OCI-LY1 (cell line): Measurements from ENCODE around the gene LIPC.

Source experiments
- H2AFZ ChIP-seq: fragments of 200-600 bp; sonication (generic), shearing (Covaris generic); 2 replicates; pipeline ENCODE4 v1.6.0; 2014; ENCODE audit warnings: antibody characterized with exemption, mild to moderate bottlenecking, low read length
- H3F3A ChIP-seq: fragments of 200-600 bp; sonication (generic), shearing (Covaris generic); 2 replicates; pipeline ENCODE4 v1.6.0; 2014; ENCODE audit warnings: mild to moderate bottlenecking, antibody characterized with exemption, low read length, moderate library complexity; ENCODE audit not compliant: insufficient read depth
- H3K27ac ChIP-seq: fragments of 200-600 bp; sonication (generic); 2 replicates; pipeline ENCODE4 v1.5.1; 2014; ENCODE audit warnings: low read length, mixed run types, mild to moderate bottlenecking, low read depth; ENCODE audit not compliant: poor library complexity, severe bottlenecking
- H3K27me3 ChIP-seq: fragments of 200-600 bp; sonication (generic); 2 replicates; pipeline ENCODE4 v1.6.0; 2014; ENCODE audit warnings: antibody characterized with exemption, mild to moderate bottlenecking, low read length, moderate library complexity; ENCODE audit not compliant: insufficient read depth
- H3K36me3 ChIP-seq: fragments of 200-600 bp; sonication (generic); 2 replicates; pipeline ENCODE4 v1.6.1; 2014; ENCODE audit warnings: mild to moderate bottlenecking, antibody characterized with exemption, low read length, moderate library complexity, mixed read lengths; ENCODE audit not compliant: insufficient read depth
- H3K4me1 ChIP-seq: fragments of 200-600 bp; sonication (generic); 2 replicates; pipeline ENCODE4 v1.5.1; 2014; ENCODE audit warnings: mild to moderate bottlenecking, low read length, moderate library complexity; ENCODE audit not compliant: insufficient read depth, severe bottlenecking
- H3K4me2 ChIP-seq: fragments of 200-600 bp; sonication (generic), shearing (Covaris generic); 2 replicates; pipeline ENCODE4 v1.6.1; 2014; ENCODE audit warnings: low read length
- H3K4me3 ChIP-seq: fragments of 200-600 bp; sonication (generic); 2 replicates; pipeline ENCODE4 v1.5.1; 2014; ENCODE audit warnings: low read length, low read depth, mild to moderate bottlenecking, mixed read lengths; ENCODE audit not compliant: poor library complexity, severe bottlenecking
- H3K79me2 ChIP-seq: fragments of 200-600 bp; shearing (Covaris generic); 2 replicates; pipeline ENCODE4 v1.6.1; 2016; ENCODE audit warnings: mixed run types, low read length, mixed read lengths; ENCODE audit not compliant: insufficient read depth
- H3K9ac ChIP-seq: fragments of 200-600 bp; sonication (generic), shearing (Covaris generic); 2 replicates; pipeline ENCODE4 v1.6.1; 2014; ENCODE audit warnings: mild to moderate bottlenecking, low read length, mixed read lengths
- H3K9me2 ChIP-seq: fragments of 200-600 bp; sonication (generic), shearing (Covaris generic); 2 replicates; pipeline ENCODE4 v1.6.1; 2014; ENCODE audit warnings: low read depth, mild to moderate bottlenecking, low read length, mixed read lengths
- H3K9me3 ChIP-seq: fragments of 200-600 bp; shearing (Covaris generic); 2 replicates; pipeline ENCODE4 v1.6.1; 2014; ENCODE audit warnings: low read length, mixed read lengths
- H4K20me1 ChIP-seq: fragments of 200-600 bp; sonication (generic), shearing (Covaris generic); 2 replicates; pipeline ENCODE4 v1.6.0; 2016; ENCODE audit warnings: mild to moderate bottlenecking, low read length; ENCODE audit not compliant: insufficient read depth
- CTCF ChIP-seq: fragments of 200-600 bp; sonication (generic), shearing (Covaris generic); IDR thresholded peaks from 2 replicates; pipeline ENCODE4 v1.5.1; 2017; ENCODE audit warnings: mild to moderate bottlenecking, antibody characterized with exemption, low read length, moderate library complexity, mixed read lengths
- EZH2 ChIP-seq: fragments of 200-600 bp; sonication (generic), shearing (Covaris generic); IDR thresholded peaks from 2 replicates; pipeline ENCODE4 v1.8.0; 2017; ENCODE audit warnings: borderline replicate concordance, mixed run types, mild to moderate bottlenecking, antibody characterized with exemption, low read length, moderate library complexity, mixed read lengths

The LIPC gene

GRCh38 chr15:58410353-58410752 lies 21.4 kb upstream of the LIPC start:
- Histone ChIP-seq H3K4me3 (peak overlapping the region; percentile 40), H3K36me3 (no peaks in the 10 kb centered on the region), H3K9ac (peak overlapping the region; percentile 46), H3K4me2 (peak overlapping the region; percentile 66), H3K9me2 (no peaks in the 10 kb centered on the region), H3K4me1 (peaks cover 40% of the 10 kb centered on the region), H3K79me2 (no peaks in the 10 kb centered on the region), H3F3A (no peaks in the 10 kb centered on the region), H3K9me3 (no peaks in the 10 kb centered on the region), H3K27ac (peak overlapping the region; percentile 1), H3K27me3 (no peaks in the 10 kb centered on the region), H2AFZ (no peak overlapping the region; the same call in 1 of the 2 replicates), H4K20me1 (no peaks in the 10 kb centered on the region)
- TF ChIP-seq CTCF = no peak
- TF ChIP-seq EZH2 = no peak

- H3K27me3 ChIP-seq = no peaks in the 10 kb centered on the region
- no peaks in the 10 kb centered on the region for H3K9me2 ChIP-seq
- no peaks in the 10 kb centered on the region for H3F3A ChIP-seq
- H3K4me2 ChIP-seq = no peak overlapping the region
- no peaks in the 10 kb centered on the region for H3K9me3 ChIP-seq
- H3K79me2 ChIP-seq = no peaks in the 10 kb centered on the region
- H2AFZ ChIP-seq = no peak overlapping the region
- H4K20me1 ChIP-seq = no peaks in the 10 kb centered on the region
- TF ChIP-seq CTCF (no peak), EZH2 (no peak)
- H3K27ac ChIP-seq = no peak overlapping the region
- H3K9ac ChIP-seq = no peak overlapping the region
- no peaks in the 10 kb centered on the region; the same call in 1 of the 2 replicates for H3K36me3 ChIP-seq
- no peak overlapping the region for H3K4me3 ChIP-seq
- peaks cover 29% of the 10 kb centered on the region for H3K4me1 ChIP-seq
Observed at GRCh38 chr15:58413253-58413652, 18.5 kb upstream of the LIPC start.

- Histone ChIP-seq H3K4me3 (no peak overlapping the region), H3K36me3 (no peaks in the 10 kb centered on the region; the same call in 1 of the 2 replicates), H3F3A (no peaks in the 10 kb centered on the region), H3K9me2 (no peaks in the 10 kb centered on the region), H3K27ac (no peak overlapping the region), H3K4me2 (no peak overlapping the region), H3K27me3 (no peaks in the 10 kb centered on the region), H3K9me3 (no peaks in the 10 kb centered on the region), H3K79me2 (no peaks in the 10 kb centered on the region), H3K4me1 (peaks cover 11% of the 10 kb centered on the region), H4K20me1 (no peaks in the 10 kb centered on the region), H3K9ac (no peak overlapping the region), H2AFZ (no peak overlapping the region)
- TF ChIP-seq EZH2 = no peak
- TF ChIP-seq CTCF = no peak
Observed at GRCh38 chr15:58415636-58416035, 16.2 kb upstream of the LIPC start.
